ENCODE data around the gene DAZAP1.

DNA sequence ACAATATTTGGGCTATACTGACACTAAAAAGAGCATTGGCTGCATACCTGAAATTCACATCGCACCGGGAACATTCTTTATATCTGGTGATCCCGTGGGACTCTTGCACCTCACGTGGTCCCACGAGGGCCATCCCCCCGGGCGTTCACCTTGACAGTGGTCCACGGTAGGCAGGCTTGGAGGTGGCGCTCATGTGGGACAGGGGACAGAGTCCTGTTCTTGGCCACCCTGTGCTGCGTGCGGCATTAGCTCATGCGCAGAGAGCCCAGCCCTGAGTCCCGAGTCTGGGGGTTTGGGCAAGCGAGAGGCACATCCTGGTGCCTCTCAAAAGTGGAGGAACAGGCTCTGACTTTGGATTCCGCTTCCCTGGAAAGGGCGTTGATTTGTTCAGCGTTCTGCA is 13.5 kb upstream of the DAZAP1 start:
- TF ChIP-seq ARNT (IDR thresholded peaks at IDR 0.05) (no peak), HDGF (IDR thresholded peaks at IDR 0.05; ENCODE audit: borderline replicate concordance) (no peak), FOXM1 (IDR thresholded peaks at IDR 0.05; ENCODE audit: borderline replicate concordance) (no peak), SUZ12 (IDR thresholded peaks at IDR 0.05) (no peak), ELF4 (IDR thresholded peaks at IDR 0.05) (no peak), BHLHE40 (IDR thresholded peaks at IDR 0.05; ENCODE audit: borderline replicate concordance) (no peak)
- TF ChIP-seq, protein P1, sequence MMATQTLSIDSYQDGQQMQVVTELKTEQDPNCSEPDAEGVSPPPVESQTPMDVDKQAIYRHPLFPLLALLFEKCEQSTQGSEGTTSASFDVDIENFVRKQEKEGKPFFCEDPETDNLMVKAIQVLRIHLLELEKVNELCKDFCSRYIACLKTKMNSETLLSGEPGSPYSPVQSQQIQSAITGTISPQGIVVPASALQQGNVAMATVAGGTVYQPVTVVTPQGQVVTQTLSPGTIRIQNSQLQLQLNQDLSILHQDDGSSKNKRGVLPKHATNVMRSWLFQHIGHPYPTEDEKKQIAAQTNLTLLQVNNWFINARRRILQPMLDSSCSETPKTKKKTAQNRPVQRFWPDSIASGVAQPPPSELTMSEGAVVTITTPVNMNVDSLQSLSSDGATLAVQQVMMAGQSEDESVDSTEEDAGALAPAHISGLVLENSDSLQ (IDR thresholded peaks at IDR 0.05), result no peak

Data from HEK293T (cell line).